GM18511 (cell line): ENCODE measurements around the gene TERB1.

Experiments used
- ATAC-seq: cut with Tn5 transposase; IDR thresholded peaks from one replicate; pipeline ENCODE4 v1.9.1; 2021; ENCODE audit warnings: mild to moderate bottlenecking, moderate library complexity; ENCODE audit not compliant: unreplicated experiment

The TERB1 gene

DNA sequence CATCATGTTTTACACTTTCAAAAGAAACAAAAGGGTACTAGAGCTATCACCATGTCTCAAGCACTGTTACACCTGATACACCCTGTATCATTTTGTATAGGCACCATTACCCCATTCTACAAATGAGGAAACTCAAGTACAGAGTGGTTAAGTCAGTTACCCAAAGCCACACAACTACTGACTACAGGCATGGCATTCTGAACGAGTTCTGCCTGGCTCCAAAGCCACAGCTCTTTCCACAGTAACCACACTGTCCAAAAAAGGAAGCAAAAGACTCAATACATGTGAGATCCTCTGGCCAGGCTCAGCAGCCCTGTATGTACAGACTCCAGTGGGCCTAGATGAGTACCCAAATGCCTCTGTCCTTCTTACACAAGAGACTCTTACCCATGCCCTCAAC, 54.7 kb downstream of the TERB1 start:
- ATAC-seq = peak; percentile 42

GRCh38 chr16:66746048-66746447, 55.3 kb downstream of the TERB1 start:
- ATAC-seq = no peak

GRCh38 chr16:66741950-66742808, 59.2 kb downstream of the TERB1 start:
- ATAC-seq = no peak

DNA sequence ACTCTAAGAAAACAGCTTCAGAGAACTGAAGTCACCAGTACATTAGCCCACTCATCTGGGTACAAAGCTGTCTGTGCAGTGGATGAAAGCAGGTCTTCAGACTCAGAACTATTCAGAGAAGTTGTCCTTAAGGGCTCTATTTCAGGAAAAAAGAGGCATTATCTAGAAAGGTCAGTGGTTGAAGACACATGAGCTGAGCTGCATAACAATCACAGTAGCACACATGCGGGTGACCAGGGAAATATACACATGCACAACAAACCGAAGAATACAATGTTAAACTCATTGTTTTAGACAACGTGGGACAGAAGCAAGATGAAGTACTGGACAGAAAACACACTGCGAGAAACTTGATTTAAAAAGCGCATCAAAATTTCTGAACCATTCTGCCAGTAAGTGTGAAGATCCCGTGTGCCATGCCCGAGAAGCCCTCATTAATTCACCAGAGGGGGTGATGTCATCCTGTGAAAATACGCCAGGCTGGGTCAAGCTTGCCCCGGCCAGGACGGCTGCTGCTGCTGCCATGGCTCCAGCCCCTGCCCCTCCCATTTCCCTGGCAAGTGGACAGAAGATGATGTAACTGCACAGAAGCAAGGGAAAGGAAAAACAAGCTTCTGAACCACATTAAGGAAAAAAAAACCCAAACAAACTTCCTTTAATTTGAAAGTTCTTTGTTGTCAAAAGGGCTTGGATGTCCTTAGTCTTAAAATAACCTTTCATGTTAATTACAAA, 60.0 kb downstream of the TERB1 start:
- ATAC-seq = no peak

- no peak for ATAC-seq
These were observed 60.9 kb downstream of the TERB1 start for GRCh38 chr16:66740533-66740932.

DNA sequence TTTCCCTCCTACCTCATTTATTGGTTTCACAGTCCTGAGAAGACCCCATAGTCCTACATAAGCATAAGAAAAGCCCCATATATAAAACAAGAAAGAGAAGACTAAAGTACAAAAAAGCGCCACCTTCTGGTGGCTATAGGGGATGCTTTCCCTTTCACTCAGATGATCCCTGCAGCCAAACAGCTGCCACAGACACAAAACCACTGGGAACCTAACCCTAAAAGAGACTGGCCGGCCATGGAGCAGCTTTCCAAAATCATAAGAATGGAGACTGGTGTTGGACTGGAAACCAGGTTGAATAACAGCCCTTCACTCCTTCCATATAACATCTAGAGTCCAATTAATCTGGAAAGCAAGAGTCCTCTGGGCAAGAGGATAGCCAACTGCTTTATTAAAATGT, 61.4 kb downstream of the TERB1 start:
- ATAC-seq = no peak

GRCh38 chr16:66735891-66736290, 65.5 kb downstream of the TERB1 start:
- no peak for ATAC-seq

GRCh38 chr16:66731101-66731500, 70.3 kb downstream of the TERB1 start:
- no peak for ATAC-seq

- ATAC-seq = no peak
These were observed 72.6 kb downstream of the TERB1 start for GRCh38 chr16:66728804-66729203.

DNA sequence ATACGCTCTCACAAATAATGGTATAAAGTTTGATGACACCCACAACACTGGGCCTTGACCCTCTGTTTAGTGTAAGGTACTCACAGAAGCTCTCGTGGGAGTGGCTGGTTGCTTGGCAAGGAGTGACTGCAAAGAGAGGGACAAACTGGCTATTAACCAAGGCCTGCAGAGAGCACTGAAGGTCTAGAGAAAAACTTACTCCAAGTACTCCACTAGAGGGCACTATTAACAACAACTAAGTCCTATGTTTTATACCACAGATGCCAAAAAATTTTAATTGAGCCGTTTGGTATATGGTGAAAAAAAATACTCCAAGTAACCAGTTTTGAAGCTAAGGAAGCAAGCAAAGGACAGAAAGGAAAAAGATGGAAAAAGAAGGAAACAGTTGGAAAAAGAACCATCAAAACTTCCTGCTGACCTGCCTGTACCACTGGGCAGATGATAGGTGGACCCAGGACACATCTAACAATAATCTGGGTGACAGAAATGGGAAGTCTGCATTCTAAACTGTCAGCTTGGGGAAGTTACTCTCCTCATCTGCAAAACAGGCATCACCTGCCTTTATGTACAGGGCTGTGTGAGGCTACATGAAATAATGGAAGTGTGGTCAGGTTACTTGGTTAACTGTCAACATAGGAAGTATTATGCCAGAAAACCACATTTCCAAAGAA, 73.1 kb downstream of the TERB1 start:
- no peak for ATAC-seq

- ATAC-seq = no peak
These were observed 80.6 kb downstream of the TERB1 start for GRCh38 chr16:66720766-66721165.

DNA sequence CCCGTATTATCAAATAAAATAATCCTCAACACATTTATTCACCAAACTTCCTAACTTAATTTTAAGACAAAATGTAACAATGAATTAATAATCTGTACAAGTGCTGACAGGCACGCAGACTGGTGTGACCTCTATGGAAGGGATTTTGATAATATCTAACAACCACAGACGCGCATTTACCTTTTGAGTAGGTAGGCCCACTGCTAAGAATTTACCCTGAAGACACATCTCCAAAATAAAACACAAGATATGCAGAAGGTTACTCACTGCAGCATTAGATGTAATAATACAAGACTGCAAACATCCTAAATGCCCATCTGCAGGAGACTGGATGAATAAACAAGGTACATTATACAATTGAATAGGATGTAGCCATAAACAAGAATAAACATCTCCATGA, 82.1 kb downstream of the TERB1 start:
- no peak for ATAC-seq

- ATAC-seq = no peak
These were observed 83.6 kb downstream of the TERB1 start for GRCh38 chr16:66717776-66718175.

DNA sequence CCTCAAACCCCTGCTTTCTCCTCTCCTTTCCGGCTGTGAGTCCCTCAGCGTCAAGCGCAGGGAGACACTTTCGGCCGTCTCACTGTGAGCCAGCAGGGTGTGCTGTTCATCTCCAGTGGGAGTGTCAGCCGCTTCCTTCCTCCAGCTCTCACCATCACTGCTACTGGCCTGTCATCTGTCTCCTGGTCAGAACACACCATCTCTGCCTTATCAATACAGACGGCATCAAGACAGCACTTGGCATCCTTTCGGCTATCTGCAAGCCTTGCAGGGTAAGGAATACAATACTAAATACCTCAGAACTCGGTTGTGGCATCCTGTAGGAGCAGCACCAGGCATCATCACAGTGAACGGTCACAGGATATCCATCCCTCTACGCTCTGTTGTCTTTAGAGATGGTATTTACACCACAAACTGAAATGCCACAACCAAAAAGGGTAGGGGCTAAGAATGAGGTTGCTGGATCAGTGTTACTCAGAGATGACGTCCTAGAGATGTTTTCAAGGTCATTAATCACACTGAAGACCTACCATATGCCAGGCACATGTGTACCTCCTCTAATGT, 84.2 kb downstream of the TERB1 start:
- no peak for ATAC-seq

DNA sequence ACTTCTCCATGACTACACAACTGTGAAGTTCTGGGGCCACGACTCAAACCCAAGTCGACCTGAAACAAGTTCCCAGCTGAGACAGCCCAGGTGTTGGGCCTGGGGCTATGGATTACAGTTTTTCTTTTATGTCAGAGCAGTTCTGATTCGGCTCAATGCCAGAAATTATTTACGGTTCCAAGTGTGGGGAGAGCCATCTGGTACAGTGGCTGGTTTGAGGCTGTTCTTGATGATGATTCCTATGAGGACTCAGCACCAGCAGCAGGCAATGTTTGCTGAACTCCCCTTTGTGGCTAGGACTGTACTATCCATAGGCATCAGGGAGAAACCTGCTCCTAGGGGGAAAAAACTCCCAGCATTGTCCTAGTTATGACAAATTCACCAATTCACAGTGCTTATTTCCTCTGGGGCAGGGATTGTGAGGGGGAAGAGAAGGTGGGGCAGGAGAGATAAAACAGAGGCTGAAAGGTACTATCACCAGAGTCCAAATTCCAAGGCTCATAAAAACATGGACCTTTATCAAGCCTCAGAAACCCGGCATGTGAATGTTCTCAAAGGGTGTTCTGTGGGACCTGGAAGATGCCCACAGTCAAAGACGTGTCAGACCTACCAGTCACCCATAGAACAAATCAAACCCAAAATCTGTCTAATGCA, 86.6 kb downstream of the TERB1 start:
- no peak for ATAC-seq

DNA sequence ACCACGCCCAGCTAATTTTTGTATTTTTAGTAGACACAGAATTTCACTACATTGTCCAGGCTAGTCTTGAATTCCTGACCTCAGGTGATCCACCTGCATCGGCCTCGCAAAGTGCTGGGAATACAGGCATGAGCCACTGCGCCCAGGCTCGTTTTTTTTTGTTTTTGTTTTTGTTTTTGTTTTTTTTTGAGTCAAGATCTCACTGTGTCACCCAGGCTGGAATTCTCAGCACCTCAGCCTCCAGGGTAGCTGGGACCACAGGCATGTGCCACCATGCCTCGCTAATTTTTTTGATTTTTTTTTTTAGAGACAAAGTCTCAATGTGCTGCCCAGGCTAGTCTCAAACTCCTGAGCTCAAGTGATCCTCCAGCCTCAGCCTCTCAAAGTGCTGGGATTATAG, 87.3 kb downstream of the TERB1 start:
- no peak for ATAC-seq

DNA sequence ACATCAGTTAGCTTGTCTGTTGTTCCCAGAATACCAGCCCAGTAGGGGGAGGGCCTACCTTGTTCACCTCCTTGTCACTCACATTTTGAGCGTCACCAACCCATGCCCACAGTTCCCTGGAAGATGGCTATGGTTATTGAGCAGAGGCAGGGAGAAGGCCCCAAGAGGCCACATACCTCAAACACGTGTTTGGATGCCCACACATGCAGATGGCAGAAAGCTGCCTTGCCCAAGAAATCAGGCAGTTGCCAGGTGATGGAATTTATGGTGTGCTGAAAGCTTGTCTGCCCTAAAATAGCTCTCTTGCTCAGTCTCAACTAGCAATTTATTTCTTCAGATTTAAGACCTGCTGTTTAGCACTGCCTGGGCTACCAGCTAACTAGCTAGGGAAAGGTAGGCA, 88.3 kb downstream of the TERB1 start:
- ATAC-seq = no peak

DNA sequence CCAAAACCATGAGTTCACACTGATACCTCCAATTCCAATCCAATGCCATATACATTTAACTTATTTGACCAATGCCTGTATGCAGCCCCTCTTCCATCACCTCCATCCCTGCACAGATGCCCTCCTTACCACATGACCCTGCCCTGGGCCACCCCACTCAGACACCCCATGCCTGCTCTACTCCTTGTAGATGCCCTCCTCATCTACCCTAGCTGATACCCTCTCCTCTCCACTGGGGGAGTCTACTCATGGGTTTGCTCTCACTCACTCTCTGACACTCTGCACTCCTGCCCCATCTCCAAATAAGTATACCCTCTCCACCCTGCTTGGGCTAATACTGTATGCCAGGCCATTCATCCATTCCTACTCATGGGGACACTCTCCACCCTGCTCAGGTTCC, 88.9 kb downstream of the TERB1 start:
- ATAC-seq = no peak

DNA sequence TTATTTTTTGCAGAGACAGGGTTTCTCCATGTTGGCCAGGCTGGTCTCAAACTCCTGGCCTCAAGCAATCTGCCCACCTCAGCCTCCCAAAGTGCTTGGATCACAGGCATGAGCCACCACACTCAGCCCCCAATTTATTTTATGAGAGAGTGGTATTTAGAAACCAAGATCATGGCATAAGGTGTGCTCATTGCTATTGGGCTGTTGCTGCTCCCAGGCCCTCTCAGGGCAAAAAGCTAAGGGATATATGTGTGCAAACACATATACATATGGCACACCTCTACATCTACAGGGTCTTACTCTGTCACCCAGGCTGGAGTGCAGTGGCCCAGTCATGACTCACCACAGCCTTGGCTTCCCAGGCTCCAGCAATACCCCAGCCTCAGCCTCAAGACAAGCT, 89.8 kb downstream of the TERB1 start:
- no peak for ATAC-seq

- no peak for ATAC-seq
These were observed 94.9 kb downstream of the TERB1 start for GRCh38 chr16:66706506-66706880.
